GM18498 (cell line): Measurements from ENCODE around the gene SMIM33.
A peak's percentile ranks its signal among the peaks of the same experiment; 100 is the strongest.
"Not testable (repeated sequence)": the region's sequence is repeated elsewhere in the genome, so short reads cannot be mapped to it uniquely, and the experiment has no call there.

ENCODE experiments used
- ATAC-seq: cut with Tn5 transposase; IDR thresholded peaks from one replicate; pipeline ENCODE4 v1.9.1; 2021; ENCODE audit warnings: mild to moderate bottlenecking, moderate library complexity; ENCODE audit not compliant: unreplicated experiment

SMIM33 gene

DNA sequence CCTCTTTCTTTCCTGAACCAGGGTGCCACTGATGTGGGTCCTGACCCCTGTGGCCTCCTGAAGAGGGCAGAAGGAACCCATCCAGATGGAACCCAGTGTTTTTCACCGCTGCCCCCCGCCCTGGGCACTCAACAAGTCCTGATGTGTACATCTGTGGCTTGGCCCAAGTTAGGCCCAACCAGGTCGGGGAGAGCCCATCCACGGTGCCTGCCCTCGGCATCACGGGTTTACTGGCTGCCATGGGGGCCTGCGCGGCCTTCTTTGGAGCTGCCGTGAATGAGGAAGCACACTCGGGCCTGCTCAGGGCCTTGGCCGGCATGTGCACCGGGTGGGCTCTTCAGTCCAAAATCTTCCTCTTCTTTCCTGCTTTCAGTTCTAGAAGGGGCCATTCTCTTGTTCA, 14.0 kb upstream of the SMIM33 start:
- ATAC-seq, result no peak

DNA sequence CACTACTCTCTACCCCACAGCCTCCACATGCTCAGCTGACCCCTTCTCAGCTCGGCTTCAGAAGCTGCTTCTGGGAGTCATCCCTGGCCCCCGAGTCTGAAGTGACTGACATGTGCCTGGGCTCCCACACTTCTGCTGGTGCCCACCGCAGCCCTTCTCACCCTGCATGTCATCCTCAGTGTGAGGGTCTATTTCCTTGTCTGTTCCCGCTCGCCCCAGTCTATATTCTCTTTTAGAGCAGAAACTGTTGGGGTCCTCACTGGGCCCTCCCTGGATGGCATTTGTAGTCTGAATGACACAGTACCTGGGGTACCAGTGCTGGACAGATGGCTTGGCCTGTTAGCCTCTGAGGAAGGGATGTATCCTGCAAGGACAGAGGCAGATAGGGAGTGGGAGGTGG, 13.6 kb upstream of the SMIM33 start:
- ATAC-seq, result no peak

DNA sequence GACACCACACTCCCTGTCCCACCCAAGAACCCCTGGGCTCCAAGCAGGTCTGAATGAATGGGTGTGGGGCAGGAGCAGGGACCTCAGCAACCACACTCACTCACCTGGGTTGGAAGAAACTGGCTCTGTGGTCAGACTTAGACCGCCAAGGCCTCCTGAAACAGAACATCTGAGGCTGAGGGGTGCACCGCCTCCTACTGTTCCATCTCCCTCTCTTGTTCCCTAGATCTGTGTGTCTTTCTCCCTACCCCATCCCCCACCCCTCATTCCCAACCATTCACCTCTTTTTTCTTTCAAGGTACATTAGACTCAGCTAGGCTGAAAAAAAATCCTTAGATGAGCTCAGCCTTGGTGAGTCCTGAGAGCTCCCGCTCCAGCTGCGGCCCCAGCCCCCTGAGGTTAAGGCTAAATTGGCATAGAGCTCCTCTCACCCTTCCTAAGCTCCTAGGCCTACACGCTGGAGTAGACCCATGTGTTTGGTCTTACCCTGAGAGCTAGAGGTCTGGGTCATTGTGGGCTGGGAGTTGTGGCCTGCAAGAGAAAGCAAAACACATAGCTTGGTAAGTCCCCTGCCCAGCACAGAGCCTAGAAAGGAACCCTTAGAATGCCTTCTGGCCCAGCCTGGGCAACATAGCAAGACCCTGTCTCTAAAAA, 13.0 kb upstream of the SMIM33 start:
- ATAC-seq, result peak; percentile 34

DNA sequence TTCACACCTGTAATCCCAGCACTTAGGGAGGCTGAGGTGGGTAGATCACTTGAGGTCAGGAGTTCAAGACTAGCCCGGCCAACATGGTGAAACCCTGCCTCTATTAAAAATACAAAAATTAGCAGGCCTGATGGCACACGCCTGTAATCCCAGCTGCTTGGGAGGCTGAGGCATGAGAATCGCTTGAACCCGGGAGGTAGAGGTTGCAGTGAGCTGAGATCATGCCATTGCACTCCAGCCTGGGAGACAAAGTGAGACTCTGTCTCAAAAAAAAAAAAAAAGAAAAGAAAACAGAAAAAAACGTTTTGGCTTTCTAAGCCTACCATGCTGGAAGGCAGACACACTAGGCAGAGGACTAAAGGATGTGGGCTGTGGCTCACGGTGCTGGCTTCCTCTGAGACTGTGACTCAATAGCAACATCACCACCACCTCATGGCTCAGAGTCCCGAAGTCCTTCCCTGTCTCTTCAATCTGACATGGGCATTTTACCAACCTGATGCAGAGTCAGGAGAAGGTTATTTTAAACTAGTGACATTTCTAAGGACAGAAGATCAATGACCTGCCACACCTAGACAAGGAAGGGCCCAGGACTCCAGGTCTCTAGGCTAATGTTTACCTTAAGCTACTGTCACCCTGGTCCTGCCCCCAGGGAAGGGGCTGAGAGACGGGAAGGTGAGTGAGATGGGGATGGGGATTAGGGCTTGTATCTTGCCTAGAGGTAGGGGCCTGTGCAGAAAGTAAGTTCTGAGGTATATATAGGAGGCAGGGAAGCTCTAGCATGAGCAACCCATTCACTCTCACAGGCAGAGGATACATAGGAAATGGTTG, 12.0 kb upstream of the SMIM33 start:
- peak; percentile 68 for ATAC-seq

DNA sequence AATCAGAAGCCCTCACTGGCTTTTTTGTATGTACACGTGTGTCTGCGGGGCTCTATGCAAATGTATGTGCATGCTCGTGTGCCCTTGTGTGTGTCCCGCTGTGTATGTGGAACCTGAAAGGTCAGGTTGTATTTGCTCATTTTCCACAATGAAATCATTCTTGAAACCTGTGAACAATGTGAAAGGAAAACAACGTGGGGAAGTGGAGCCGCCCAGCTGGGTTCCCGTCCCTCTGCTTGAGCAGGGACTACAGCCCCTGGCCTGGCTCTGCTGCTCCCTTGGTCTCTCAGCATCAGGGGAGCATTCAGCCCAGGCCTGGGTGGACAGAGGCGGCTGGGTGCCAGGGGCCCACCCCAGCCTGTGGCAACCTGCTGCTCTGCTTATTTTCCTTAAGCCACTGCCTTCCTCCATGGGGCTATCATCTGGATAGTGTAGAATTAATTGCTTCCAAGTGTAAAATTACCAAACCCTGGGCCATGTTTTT, 11.3 kb upstream of the SMIM33 start:
- peak; percentile 35 for ATAC-seq

DNA sequence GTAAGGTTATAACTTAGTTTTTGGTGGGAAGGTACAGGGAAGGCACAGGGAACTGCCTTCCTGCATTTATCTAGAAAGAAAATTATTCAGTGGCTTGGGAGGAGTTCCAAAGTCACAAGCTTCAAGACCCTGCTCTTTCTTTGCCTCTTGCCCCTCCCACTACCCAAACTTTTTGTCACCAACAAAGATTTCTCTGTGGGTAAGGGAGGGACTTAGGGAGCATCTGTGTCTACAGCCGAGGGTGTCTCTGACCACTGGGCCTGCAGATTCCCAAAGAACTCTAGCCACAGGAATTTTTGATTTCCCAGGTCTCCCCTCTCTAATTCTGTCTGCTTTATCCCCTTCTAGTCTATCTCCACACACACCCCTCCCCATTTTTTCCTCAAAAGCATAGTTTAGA, 10.3 kb upstream of the SMIM33 start:
- ATAC-seq, result no peak

DNA sequence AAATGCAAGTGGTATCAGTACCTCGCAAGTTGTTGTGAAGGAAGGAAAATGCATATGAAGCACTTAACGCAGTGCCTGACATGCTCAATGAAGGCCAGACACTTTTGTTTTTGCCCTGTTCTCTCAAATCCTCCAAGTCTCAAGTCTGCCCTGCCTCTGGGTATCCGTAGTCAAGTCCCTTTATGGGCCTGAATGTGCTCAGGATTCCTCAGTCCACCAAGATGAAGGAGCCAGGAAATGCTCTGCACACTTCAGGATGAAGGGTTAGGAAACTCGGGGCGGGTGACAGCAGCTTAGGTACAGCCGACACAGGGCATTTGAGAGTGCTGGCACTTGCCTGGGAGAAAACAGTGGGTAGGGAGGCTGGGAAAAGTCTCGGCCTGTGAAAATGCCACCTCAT, 9.6 kb upstream of the SMIM33 start:
- ATAC-seq, result no peak

DNA sequence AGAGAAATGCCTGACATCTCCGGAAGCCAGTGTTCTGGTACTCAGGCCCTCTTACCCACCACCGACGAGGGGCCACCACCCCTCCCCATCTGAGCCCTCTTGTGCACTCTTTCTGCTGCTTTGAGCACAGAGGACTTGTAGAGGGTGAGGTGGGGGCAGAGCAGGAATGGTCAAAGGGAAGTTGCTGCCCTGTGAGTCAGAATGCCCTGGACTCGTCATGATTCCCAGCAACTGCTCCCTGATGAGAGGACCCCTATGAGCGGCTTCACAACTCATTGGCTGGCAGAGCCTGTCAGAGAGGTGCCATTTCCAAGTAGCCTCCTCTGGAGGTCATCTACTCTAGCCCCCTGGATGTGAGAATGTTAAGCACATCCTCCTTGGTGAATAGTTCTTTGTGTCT, 9.1 kb upstream of the SMIM33 start:
- no peak for ATAC-seq

DNA sequence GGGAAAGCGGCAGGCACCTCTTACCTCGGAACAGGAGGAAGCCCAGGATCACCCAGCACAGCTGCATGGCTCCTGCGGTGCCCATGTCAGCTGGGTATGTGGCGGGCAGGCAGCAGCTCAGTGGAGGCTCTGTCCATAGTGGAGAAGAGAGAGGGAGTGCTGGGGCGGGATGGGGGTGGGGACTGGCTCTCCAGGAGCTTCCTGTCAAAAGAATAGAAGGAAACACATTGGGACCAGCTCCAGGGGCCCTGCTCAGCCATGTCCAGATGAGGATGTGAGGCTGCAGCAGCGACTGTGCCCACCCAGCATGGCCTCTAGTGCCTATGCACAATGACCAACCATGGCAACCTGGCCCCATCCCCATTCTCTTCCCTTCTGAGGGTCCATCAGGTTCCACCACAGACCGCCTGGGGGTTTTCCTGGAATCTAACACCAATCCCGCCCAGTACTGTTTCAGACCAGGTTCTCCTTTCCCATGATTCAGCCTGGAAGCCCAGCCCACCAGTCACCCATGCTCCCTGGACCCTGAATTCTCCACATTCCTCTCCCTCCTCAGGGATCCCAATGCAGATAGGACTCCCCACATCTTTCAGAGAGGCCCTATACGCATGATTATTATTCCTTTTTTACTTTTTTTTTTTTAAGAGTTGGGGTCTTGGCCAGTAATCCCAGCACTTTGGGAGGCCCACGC, 8.1 kb upstream of the SMIM33 start, which contains the start of gene ECSCR:
ECSCR (minus strand) TSS at position 158 of the 691 bp plus-strand sequence; CDS start at position 85, 73 bp downstream.
- ATAC-seq, result no peak

DNA sequence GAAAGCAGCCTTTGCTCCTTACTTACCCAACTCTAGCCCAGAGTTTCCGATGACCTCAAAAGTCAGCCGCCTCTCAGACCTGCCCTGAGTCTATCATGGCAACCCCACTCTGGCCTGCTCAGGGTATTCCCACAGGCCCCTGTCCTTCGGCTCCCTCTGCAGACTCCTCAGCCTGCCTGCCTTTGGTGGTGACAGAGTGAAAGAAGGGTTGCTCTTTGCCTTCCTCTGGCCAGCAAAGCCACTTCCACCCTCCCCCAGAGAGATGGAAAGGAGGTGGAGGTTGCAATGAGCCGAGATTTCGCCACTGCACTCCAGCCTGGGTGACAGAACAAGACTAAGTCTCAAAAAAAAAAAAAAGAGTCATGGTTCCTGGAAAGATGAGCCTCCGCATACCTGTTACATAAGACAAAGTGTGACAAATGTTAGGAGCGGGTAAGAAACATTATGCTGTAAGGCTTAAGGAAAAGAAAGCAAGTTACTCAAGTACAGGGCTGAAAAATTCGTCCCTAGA, 2.3 kb upstream of the SMIM33 start:
- no peak for ATAC-seq

DNA sequence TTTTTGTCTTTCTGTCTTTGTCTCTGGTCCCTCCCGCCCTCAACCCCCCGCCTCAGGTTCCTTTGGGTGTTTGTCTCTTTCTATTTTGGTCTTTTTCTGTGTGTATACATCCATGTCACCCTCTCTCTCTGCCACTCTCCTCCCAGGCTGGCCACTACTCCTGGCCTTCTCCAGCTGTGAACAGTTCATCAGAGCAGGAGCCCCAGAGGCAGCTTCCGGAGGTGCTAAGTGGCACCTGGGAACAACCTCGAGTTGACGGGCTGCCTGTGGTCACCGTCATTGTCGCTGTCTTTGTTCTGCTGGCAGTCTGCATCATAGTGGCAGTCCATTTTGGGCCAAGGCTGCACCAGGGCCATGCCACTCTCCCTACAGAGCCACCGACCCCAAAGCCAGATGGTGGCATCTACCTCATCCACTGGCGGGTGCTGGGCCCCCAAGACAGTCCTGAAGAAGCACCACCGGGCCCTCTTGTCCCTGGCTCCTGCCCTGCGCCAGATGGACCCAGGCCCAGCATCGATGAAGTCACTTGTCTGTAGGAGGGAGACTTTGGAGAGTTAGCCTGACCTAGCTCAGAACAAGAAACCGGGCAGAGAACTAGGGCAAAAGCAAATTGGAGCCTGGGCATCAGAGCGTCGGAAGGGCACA, 1.7 kb downstream of the SMIM33 start:
- no peak for ATAC-seq

DNA sequence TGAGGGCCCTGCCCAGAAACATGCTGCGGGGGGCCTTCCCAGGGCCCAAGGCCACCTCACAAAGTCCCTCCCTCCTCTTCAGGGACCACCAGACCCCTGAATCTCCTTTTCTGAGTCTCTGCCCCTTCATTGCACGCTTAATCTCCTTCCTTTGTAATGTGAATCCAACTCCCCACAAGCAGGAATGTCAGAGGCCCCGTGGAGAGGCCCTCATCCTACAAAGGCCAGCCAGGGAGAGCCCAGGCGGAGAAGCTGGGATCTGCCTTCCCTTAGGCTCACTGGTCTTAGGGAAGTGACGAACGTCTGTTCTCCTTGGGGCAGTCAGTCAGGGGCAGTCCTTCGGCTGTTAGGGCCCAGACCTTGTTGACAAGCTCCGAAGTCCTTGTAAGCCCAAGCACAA, 2.3 kb downstream of the SMIM33 start:
- ATAC-seq, result no peak

DNA sequence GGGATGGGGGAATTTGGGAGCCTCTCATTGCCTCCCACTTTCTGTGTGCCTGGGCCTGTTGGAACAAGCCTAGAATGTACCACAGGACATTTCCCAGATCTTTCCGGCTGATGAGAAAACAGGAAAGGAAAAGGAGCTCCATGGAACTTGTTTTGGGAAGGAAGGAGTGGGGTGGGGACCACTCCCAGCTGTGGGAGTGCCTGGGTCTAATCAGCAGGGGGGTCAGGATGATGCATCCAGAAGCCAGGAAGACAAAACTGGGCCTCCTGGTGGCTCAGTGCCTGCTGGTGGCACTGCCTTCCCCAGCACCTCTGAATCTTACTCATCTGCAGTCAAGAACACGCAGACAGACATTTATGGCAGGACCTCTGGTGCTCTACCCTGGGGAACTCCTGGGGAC, 2.8 kb downstream of the SMIM33 start:
- ATAC-seq, result no peak

DNA sequence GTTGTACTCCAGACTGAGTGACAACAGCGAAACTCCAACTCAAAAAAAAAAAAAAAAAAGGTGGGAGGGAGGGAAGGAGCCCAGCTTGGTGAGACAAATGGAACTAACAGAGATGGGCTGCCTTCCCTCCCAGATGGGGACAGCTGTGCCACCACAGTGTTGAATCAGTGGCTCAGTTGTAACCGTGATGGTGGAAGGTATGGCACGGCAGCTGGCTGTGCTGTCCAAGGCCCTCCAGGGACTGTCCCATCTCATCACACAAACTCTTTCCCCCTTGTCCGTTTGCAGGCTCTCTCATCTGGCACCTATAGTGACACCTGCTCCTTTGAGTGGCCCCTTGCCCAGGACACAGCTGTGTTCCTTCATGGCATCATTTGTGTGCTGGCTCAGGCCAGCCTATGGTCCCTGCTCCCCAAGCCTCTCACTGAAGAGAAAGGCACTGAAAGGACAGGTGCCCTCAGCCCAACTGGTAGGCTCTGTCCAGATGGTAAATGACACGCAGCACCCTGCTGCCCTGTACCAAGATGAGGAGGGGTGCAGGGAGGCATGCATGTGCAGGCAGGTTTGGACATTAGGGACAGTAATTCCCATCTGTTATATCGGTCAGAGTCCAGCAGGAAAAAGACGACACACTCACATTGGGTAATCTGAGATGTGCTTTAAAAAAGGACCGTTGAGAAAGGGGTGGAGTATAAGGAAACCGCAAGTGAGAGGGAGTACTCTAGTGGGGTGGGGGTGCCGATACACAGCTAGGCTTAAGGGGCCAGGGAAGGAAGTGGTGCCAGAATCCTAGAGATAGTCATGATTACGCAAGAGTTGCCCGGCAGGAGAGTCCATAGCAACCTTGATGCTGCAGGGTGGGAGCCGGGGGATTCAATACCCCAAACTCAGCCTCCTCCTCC, 4.3 kb downstream of the SMIM33 start:
- no peak for ATAC-seq

DNA sequence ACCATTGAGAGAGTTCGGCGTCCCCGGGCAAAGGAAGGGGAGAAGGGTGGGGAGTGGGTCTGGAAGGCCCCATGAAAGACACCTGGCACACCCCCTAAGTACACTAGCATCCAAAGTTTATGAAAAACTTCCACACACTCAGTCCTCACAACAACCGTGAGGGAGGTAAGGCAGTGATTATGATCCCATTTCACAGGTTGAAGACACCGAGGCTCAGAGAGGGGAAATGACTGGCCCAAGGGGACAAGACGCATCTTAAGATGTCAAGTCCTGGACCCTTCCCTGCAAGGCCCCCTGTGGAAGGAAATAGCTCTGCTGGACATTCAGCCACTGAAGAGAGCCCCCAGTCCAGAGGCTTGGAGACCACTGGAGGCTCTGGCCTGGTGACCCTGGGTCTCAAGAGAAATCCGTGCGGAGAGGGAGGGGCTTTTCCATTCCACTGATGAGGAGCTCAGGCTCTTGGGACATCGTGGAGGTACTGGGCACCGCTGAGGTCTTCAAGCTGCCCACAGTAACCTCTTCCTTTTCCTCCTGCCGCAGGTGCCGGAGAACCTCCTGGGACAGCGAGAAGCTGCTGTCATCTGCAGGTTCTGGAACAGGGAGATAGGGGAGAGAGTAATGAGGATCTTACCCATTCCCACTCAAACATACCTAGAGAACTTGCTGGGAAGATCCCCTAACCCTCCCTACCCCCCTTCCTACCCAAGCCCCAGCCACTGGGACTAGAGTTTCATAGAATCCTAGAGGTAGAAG, 5.2 kb downstream of the SMIM33 start:
- no peak for ATAC-seq

DNA sequence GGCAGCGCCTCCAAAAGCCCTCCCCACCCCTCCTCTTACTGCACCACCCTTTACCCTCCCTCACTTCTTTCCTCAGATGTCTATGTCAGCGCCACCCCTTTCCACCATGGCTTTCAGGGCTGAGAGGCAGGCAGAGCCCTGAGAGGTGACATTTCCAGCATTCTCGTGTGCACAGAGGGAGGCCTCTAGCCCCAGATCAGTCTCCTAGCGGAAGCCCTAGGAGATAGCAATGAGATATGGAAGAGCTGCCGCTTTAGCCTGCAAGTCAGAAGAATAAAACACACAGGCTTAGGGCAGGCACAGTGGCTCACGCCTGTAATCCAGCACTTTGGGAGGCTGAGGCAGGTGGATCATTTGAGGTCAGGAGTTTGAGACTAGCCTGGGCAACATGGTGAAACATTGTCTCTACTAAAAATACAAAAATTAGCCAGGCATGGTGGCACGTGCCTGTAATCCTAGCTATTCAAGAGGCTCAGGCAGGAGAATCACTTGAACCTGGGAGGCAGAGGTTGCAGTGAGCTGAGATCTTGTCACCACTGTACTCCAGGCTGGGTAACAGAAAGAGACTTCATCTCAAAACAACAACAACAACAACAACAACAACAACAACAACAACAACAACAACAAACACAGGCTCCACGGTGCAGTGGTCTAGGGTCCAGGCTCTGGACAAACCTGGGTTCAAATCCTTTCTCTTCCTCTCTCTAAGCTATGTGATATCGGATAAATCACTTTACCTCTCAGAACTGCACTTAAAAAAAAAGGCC, 8.0 kb downstream of the SMIM33 start:
- ATAC-seq, result not testable (repeated sequence)

DNA sequence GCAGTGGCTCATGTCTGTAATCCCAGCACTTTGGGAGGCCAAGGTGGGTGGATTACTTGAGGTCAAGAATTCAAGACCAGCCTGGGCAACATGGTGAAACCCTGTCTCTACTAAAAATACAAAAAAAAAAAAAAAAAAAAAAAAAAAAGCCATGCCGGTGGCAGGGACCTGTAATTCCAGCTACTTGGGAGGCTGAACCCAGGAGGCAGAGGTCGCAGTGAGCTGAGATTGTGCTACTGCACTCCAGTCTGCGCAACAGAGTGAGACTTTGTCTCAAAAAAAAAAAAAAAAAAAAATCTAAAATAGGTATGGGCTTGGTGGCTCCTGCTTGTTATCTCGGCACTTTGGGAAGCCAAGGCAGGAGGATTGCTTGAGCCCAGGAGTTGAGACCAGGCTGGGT, 8.9 kb downstream of the SMIM33 start:
- ATAC-seq, result not testable (repeated sequence)

DNA sequence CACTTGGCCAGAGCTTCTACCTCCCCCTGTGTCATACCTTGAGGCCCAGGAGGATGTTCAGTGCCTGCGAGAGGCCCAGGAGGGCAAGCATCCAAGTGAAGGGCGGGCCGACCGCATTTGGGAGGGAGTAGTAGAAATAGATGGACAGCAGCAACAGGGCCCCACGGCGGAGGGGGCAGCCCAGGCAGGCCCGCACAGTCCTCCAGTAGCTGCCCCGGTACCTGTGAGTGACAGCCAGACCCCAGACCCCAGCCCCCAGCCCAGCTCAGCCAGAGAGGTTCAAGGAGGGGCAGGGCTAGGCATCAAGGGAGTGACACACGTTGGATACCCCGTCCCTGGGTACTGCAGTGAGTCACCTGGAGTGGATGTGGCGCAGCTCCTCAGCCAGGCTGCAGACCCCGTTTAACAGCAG, 10.3 kb downstream of the SMIM33 start:
- no peak for ATAC-seq
